ENCODE data around the gene CD84.
"Not testable (repeated sequence)": the region's sequence is repeated elsewhere in the genome, so short reads cannot be mapped to it uniquely, and the experiment has no call there.

CD84 gene, protein sequence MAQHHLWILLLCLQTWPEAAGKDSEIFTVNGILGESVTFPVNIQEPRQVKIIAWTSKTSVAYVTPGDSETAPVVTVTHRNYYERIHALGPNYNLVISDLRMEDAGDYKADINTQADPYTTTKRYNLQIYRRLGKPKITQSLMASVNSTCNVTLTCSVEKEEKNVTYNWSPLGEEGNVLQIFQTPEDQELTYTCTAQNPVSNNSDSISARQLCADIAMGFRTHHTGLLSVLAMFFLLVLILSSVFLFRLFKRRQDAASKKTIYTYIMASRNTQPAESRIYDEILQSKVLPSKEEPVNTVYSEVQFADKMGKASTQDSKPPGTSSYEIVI

DNA sequence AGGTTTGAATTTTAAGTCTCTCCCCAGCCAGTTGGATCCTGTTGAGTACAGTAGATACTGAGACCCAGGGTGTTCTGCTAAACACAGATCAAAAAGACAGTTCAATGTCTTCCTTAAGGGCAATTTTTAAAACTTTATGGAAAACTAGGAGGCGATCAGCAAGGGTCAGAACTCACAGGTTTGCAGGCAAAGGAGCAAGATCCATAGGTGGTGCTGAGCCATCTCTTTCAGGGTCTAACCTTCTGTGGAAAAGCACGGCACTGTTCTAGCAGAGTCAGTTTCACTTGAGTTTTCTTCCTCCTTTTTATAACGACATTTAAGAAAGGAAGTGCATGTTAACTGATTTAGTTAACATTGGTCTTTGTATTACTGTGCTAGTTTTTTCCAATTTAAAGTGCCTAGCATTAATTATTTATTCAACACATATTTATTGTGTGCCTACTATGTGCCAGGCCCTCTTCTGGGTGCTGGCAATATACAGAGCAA is at the start of gene CD84:
Gene CD84 (minus strand): TSS at position 281 of the 486 bp plus-strand sequence. CDS start 59 bp downstream, at position 222.
- no peak for DNase-seq

- DNase-seq = no peak
These were observed 49.5 kb upstream of the CD84 start for GRCh38 chr1:160628799-160629263.

DNA sequence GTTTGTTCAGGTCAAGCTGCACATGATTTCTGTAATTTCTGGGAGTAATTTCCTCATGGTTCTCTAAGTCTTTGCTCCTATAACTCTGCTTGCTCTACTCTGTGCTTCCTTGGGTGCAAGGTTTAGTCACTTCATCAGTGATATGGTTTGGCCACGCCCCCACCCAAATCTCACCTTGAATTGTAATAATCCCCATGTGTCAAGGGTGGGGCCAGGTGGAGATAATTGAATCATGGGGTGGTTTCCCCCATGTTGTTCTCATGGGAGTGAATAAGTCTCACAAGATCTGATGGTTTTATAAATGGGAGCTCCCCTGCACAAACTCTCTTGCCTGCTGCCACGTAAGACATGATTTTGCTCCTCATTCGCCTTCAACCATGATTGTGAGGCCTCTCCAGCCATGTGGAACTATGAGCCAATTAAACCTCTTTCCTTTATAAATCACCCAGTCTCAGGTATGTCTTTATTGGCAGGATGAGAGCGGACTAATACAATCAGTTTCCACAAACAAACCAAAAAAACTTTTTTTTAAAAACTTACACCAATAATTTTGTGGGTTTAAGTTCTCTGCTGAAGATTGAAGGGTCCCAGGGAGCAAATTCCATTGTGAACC is 48.5 kb upstream of the CD84 start:
- not testable (repeated sequence) for DNase-seq

DNA sequence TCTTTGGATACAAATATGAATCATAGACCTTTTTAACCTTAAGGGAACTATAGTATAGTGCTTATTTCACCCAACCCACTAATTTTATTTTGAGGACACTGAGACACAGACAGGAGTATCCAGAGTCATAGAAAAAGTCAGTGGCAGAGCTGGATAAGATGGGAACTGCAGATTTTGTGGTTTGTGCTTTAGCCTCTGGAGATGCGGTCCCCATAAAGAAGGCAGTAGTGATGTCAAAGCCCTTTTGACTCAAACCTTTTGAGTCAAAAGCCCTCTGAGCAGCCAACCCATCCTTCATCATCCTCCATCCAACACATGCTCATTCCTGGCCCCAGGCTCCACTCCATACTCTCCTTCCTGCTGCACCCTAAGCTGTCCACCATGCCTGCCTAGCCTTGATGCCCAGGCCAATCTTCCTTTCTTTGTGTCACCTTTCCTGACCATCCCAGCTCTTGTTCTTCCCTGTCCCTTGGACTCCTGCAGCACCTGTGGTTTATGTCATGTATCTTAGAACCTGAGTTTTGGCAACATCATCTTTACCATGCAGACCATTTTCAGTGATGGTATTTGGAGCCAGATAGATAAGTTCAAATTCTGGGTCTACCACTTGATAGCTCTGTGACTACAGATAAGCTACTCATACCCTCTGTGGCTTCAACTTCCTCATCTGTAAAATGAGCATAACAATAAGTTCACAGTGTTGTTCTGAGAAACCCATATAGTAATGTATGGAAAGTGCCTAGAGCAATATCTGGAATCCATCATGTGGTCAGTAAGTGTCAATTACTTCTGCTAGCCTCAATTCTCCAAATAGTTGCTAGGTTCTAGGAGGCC is 47.4 kb upstream of the CD84 start:
- DNase-seq = no peak

DNA sequence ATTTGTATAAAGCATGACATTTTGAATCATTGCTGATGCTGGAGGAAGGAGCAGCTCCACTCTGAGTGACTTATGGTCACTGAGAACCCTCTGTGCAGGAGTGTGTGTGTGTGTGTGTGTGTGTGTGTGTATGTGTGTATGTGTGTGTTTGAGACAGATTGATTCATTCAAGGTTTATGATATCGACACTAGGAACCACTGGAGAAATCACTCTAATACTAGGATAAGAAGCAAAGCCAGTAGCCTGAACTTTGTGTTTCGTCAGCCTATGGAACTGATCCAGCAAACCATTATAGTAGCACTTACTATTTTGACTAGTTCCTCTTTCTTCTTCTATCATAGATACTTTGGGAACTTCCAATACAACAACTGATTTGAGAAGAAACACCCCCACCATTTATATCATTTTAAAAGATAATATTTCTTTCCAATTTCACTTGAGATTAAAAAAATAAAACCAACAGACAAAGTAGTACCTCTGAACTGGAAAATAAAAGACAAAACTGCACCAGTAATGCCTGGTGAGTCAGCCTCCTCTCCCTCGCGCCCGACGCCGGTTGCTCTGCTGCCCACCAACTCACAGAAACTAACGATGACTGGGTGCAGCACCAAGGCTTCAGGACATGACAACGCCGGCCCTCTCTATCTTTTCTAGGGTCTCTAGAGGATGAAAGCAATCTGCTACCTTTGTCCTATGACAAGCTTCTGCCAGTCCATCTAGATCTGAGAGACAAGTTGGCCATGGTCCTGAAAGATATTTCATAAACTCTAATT is 46.6 kb upstream of the CD84 start:
- no peak for DNase-seq

GRCh38 chr1:160625321-160625720 is 46.0 kb upstream of the CD84 start:
- DNase-seq = no peak

- no peak for DNase-seq
These were observed 45.2 kb upstream of the CD84 start for GRCh38 chr1:160624464-160624863.

GRCh38 chr1:160623862-160624261 is 44.6 kb upstream of the CD84 start:
- DNase-seq = no peak

DNA sequence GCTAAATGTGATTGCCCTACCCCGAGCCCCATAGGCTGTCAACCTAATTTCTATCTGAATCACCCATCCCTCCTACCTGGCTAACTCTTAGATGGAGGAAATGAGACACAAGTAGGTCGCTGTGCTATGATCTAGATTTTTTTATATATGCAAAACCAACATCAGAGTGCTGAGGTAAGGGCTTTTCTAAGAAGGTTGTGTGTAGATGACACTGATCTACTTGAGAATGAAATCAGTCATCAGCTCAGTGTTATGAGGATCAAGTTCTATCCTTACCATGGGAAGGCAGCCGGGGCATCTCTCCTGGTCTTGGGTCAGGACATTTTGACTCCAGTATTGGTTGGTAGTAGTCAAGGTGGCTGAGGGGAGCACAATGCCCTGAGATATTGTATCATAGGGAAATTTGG is 43.9 kb upstream of the CD84 start:
- DNase-seq = no peak

GRCh38 chr1:160622501-160623226 is 43.4 kb upstream of the CD84 start:
- no peak for DNase-seq

GRCh38 chr1:160621633-160622413 is 42.5 kb upstream of the CD84 start:
- no peak for DNase-seq

DNA sequence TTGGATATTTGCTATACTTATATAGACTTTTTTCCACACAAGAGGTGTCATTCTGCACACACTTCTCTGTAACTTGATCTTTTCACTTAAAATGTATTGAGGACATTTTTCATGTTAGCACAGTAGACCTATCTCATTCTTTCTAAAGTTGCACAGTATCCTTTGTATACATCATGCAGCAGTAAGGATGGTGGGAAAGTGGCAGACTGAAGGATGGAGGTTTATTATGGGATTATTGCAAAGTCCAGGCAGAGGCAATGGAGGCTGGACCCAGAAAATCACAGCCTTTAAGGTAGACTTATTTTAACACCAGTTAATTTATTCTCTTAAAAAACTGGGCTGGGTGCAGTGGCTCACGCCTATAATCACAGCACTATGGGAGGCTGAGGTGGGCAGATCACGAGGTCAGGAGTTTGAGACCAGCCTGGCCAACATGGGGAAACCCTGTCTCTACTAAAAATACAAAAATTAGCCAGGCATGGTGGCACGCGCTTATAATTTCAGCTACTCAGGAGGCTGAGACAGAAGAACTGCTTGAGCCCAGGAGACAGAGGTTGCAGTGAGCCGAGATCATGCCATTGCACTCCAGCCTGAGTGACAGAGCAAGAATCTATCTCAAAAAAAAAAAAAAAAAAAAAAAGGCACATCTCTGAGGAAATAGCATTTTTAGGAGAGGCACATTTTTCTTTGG is 41.8 kb upstream of the CD84 start:
- no peak for DNase-seq

- DNase-seq = no peak
These were observed 40.5 kb upstream of the CD84 start for GRCh38 chr1:160619742-160620277.

DNA sequence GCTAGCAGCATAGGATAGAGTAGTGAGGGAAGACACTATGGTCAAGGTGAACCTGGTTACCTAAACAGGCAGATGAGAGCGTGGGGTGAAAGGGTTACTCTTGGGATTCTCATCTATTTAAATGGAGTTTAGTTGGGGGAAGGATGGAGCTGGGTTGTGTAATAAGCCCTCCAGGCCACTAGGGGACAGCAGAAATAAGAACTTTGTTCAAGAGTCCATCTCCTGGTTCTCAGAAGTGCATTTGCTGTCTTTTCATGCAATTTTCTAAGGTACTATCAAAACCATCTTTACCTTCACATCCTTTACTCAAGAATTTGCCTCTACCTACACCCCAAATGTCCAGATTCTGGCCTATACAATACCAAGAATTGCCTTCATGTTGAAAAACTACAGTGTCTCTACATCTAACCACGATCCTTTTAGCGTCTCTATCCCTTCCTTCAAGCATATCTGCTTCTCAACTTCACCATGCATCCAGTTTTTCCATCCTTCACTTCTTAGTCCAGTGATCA is 39.5 kb upstream of the CD84 start:
- no peak for DNase-seq

DNA sequence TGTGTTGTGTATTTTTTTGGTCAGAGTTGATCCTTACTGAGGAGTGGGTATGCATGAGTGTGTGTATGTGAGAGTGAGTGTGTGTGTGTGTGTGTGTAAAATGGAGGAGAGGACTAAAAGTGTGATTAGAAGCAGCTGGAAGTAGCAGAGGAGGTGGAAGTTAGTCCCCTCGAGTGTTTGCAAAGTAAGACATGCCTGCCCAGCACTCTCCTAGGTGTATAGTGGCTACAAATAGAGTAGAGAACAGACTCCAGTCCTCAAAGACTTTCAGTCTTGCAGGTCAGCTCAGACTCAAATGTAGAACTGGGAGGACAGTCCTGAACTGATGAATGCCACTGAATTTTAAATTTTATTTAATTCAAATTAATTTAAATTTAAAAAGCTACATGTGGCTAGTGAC is 39.0 kb upstream of the CD84 start:
- no peak for DNase-seq

- no peak for DNase-seq
These were observed 36.4 kb upstream of the CD84 start for GRCh38 chr1:160615660-160616059.

DNA sequence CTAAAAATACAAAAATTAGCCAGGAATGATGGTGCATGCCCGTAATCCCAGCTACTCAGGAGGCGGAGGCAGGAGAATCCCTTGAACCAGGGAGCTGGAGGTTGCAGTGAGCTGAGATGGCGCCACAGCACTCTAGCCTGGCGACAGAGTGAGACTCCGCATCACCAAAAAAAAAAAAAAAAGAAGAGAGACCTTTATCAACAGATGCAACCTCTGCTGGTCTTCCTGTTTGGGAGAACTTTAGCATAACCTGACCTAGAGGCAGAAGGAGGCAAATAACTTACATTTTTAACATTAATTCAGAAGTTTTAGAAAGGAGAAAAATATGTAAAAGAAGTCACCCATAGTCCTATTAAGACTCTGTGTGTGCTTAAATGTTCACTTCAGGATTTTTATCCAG is 35.1 kb upstream of the CD84 start:
- DNase-seq = no peak

GRCh38 chr1:160612613-160613218 is 33.4 kb upstream of the CD84 start:
- no peak for DNase-seq

DNA sequence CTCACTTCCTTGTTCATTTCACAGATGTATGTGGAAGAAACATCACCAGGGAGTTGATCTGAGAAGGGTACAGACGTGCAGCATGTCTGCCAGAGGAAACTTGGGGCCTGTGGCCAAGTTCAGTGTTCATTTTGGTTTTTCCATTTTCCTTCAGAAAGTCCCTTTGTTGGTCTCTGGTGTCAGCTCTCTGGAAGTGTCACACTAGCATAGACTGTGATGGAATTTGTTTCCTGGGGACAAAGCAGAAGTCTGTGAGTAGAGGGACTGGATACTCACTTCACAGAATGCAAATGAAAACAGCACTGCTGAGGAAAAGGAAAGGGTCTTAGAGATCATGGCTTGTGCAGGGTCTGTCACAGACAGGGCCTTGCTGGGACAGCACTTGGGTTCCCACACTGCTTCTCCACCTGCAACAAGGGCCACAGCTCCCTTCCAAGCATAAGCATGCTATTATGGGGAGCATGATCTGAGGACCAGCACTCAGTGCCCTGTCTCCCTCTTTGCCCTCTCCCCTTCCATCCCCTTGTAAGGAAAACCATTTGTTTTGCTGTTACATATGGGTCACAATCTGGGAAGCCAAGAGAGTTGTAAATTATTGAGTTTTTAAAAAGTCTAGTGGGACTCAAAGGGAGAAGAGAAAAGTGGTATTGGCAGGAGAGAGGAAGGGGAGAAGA is 31.4 kb upstream of the CD84 start:
- no peak for DNase-seq

Measured in SHP77 (cell line).